GM12801 (cell line): ENCODE measurements around the gene TRERF1.

Experiments used
- TF ChIP-seq, protein P1 (sequence below): IDR thresholded peaks from one replicate; pipeline ENCODE4 v1.5.1; 2011; ENCODE audit warnings: control low read depth; ENCODE audit not compliant: insufficient read length; ENCODE audit errors: extremely low read depth

TRERF1 gene

DNA sequence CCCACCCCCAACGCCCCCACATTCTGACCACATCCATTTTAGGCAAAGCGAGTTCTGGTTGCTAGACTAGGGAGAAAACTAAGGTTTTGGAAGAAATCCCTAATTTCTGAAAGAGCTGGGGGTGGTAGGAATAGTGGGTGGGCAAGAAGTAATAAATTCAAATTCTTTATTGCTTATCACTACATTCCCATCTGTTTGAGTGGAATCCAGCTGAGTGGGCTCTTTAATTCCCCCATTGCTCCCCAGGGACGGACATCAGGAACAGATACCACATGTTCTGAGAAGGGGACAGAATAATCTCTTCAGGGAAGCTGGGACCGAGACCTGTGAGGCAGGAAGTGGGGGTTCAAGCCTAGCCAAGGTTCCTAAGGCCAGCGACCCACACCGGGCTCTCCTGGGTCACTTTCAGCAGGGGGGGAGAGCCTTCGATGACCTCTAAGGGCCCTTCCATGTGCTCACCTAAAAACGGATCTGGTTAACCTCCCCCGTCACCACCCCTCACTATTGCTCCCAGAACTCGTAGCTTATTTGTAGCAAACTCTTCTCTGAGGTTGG, 191.8 kb downstream of the TRERF1 start:
- TF ChIP-seq, protein P1, sequence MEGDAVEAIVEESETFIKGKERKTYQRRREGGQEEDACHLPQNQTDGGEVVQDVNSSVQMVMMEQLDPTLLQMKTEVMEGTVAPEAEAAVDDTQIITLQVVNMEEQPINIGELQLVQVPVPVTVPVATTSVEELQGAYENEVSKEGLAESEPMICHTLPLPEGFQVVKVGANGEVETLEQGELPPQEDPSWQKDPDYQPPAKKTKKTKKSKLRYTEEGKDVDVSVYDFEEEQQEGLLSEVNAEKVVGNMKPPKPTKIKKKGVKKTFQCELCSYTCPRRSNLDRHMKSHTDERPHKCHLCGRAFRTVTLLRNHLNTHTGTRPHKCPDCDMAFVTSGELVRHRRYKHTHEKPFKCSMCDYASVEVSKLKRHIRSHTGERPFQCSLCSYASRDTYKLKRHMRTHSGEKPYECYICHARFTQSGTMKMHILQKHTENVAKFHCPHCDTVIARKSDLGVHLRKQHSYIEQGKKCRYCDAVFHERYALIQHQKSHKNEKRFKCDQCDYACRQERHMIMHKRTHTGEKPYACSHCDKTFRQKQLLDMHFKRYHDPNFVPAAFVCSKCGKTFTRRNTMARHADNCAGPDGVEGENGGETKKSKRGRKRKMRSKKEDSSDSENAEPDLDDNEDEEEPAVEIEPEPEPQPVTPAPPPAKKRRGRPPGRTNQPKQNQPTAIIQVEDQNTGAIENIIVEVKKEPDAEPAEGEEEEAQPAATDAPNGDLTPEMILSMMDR: no peak

DNA sequence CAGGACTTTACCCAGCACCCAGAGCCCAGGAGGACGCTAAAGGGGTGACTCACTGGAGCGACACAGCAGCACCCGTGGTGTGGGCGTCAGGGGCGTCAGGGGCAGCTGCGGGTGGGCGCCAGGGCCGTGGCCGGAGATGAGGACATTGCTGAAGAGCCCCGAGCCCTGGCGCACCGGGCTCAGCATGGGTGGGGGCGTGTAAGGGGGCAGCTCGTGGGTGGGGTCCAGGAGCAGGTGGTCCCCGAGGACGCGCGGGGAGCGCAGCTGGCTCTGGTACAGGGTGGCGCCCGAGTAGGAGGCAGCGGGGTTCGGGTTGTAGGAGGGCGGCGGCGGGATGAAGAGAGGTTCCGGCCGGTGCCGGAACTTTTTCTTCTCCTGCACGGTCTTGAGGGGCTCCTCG, 192.4 kb downstream of the TRERF1 start:
- TF ChIP-seq, protein P1: no peak

DNA sequence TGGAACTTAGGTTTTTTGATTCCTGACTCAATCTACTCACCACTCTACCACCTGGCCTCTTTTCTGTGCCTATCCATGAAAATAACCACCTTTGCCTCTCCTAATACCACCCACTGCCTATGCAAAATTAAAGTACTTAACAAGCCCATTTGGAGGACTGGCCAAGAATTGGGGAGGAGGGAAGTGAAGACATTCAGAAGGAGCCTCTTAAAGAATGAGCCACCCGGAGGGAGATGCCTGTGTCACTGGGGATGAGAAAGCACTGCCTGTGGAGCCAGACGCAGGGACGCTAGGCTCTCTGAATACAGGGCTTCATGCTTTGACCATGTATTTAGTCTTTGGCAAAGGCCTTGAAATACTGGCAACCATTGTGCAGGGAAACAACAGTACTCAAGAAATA, 194.1 kb downstream of the TRERF1 start:
- TF ChIP-seq, protein P1: no peak

GRCh38 chr6:42257063-42257462, 194.7 kb downstream of the TRERF1 start:
- TF ChIP-seq, protein P1: no peak

DNA sequence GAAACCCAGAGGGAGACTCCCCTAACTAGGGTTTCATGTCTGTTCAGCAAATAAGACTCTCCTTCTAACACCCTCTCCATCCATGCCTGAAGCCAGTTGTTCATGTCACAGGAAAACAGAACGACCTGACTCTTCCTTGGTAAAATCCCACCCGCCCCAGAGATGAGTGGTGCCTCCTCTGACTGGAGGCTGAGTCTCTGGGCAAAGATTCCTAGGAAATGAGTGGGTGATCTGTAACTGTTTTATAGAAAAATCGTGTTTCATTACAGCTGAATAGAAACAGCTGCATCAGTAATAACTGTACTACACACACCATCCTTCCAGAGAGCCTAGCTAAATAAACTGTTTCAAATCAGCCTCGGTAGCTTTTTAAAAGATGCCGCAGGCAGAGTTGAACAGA, 196.7 kb downstream of the TRERF1 start:
- TF ChIP-seq, protein P1: no peak

DNA sequence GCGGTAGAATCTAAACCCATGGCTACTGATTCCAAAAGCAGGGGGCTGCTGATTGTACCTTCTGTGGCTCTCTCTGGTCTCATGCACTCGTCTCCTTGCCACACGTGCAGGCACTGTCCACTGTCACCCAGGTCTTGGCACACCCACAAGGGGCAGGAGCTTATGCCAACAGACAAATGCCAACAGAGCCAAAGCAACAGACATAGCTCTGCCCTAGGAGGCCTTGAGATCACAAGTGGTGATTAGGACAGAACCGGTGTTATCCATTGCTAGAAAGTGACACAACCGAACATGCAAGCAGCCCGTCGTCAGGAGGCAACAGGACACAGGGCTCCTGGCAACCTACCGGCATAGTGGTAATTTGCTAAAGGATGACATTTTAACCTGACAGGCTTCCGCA, 197.2 kb downstream of the TRERF1 start:
- TF ChIP-seq, protein P1: no peak

GRCh38 chr6:42251911-42252637, 199.7 kb downstream of the TRERF1 start:
- TF ChIP-seq, protein P1: no peak
